ENCODE measurements around the gene CASQ1.

CASQ1 gene

GRCh38 chr1:160205242-160206035 is 15.1 kb downstream of the CASQ1 start, which contains the start of gene PEA15:
Gene PEA15, plus strand, starts transcription at chr1:160205384. Its CDS starts 6,161 bp downstream, at chr1:160211545.
- peak; percentile 88 for DNase-seq (ENCODE audit: low spot score)

DNA sequence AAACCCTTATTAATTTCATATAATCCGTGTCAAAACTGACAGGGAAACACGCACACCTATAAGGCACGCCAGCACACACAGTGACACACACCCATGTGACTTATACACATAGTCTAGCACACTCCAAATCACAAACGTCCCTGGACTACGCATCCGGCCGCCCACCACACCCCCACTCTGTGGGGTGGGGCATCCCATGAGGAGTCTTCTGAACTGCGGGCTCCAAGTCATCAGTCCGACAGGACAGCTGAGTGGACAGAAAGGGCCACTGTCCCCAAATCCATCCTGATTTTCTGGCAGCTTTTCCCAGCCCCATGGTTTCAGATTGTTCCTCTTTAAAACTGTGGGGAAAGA is 15.6 kb downstream of the CASQ1 start:
- no peak for DNase-seq (ENCODE audit: low spot score)

GRCh38 chr1:160206421-160207117 is 16.2 kb downstream of the CASQ1 start:
- peak; percentile 48 for DNase-seq (ENCODE audit: low spot score)

DNA sequence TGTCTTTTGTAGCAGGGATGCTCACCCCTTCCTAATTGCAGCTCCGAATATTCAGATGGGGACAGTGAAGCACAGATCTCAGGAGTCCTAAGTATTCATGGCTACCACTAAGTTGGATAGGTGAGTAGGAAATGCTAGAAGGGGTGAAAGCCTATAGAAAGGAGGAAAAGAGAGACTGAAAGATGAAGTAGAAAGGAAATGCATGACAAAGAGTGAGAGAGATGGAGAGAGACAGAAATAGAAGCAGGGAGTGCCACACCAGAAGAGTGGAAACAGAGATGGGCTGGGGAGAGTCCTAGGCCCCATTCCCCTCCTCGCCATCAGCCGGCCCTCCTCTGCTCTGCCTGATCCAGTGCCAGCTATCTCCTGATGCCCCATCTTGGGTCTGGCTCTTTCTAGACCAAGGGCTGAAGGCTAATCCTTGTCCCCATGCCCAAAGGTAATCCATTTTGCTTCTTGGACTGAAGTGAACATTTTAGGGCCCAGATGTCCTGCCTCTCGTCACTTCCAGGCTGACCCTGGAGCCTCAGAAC is 16.8 kb downstream of the CASQ1 start:
- no peak for DNase-seq (ENCODE audit: low spot score)

GRCh38 chr1:160207771-160208556 is 17.6 kb downstream of the CASQ1 start:
- DNase-seq (ENCODE audit: low spot score): no peak

- DNase-seq (ENCODE audit: low spot score): no peak
These were observed 18.4 kb downstream of the CASQ1 start for GRCh38 chr1:160208557-160209320.

GRCh38 chr1:160209321-160210046 is 19.1 kb downstream of the CASQ1 start:
- no peak for DNase-seq (ENCODE audit: low spot score)

- DNase-seq (ENCODE audit: low spot score): no peak
These were observed 20.2 kb downstream of the CASQ1 start for GRCh38 chr1:160210561-160210960.

- no peak for DNase-seq (ENCODE audit: low spot score)
These were observed 20.8 kb downstream of the CASQ1 start for GRCh38 chr1:160211046-160211790.

GRCh38 chr1:160214481-160215140 is 24.2 kb downstream of the CASQ1 start:
- DNase-seq (ENCODE audit: low spot score): no peak

DNA sequence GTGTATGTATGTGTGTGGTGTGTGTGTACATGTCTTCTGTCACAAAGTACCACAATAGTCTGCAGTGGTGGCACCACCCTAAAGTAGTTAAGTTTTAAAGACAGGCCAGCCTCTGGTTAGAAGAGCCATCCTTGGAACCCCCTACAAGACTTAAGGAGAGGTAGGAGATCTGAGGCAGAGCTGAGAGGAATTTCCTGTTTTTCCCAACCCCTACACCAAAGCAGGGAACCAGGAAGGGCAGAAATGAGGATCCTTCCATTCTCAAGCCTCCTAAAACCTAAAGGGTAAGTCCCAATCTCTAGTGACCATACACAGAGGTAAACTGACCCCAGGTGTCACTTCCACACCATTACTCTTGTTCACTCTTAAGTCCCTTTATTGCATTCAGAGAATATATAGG is 25.9 kb downstream of the CASQ1 start:
- DNase-seq (ENCODE audit: low spot score): no peak

- no peak for DNase-seq (ENCODE audit: low spot score)
These were observed 27.2 kb downstream of the CASQ1 start for GRCh38 chr1:160217481-160218051.

- DNase-seq (ENCODE audit: low spot score): no peak
These were observed 28.9 kb downstream of the CASQ1 start for GRCh38 chr1:160219062-160219929.

DNA sequence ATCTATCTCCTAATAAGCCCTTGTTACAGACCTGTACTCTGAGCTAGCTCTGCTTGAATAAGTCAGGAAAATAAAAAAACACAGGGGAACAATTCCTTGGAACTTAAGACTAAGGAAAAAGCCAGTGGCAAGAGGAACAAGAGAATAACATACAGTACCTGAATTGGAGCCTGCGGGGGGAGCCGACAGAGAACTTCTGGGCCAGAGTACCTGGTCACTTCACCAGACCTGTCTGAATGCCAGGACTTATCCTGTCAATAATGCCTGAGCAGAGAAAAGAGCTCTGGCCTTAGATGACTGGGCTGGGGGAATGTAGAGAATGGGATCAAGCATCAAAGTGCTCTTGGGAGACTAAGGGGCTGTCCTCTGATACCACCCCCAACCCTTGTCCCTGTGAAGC is 29.9 kb downstream of the CASQ1 start:
- no peak for DNase-seq (ENCODE audit: low spot score)

- DNase-seq (ENCODE audit: low spot score): no peak
These were observed 30.7 kb downstream of the CASQ1 start for GRCh38 chr1:160221089-160221488.

- DNase-seq (ENCODE audit: low spot score): no peak
These were observed 32.2 kb downstream of the CASQ1 start for GRCh38 chr1:160222546-160222945.

DNA sequence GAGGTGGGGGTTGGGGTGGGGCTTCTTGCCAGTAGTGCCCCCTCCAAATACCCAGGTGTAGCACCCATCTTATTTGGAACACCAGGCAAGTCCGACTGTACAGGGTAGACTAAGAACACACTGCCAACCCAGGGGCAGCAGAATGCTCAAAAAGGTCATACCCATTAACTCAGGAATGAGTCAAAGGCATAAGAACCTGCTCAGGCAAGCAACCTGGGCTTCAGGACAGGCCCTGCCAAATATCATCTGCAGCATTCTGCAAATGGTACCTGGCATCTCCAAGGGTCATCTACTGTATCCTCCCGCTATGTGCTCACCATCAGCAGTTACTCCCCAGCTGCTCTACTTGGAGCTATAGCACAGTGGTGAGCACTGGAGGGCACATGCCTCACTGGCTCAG is 34.2 kb downstream of the CASQ1 start:
- DNase-seq (ENCODE audit: low spot score): no peak

DNA sequence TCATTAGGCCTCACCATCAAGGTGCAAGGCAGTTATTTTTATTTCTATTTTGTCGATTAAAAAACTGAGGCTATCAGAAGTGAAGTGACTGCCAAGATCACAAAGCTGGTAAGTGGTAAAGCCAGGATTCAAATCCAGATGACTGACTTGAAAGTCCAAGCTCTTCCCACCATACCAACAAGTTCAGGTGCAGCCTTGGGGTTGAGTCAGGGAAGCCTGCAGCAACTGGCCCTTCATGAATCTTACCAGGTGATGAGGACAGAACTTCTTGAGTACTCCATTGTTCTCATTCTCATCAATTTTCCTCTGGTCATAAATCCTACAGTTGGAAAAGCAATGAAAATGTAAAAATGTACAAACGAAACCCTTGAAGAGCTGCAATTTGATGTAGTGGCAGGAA is 35.0 kb downstream of the CASQ1 start:
- DNase-seq (ENCODE audit: low spot score): no peak
